H1 (cell line): ENCODE data around the gene ASS1.

Source experiments
- ATF2 ChIP-seq: IDR thresholded peaks from 2 replicates; pipeline ENCODE4 v1.6.1; 2012; ENCODE audit warnings: low read length, inconsistent platforms
- BRCA1 ChIP-seq: IDR thresholded peaks from 2 replicates; pipeline ENCODE4 v1.6.1; 2012; ENCODE audit warnings: low read depth, low read length, improper control_type of control experiment
- CHD2 ChIP-seq: IDR thresholded peaks from 2 replicates; pipeline ENCODE4 v1.6.1; 2012; ENCODE audit warnings: low read length, improper control_type of control experiment
- CHD7 ChIP-seq: fragments of 300-600 bp; sonication (generic); IDR thresholded peaks from 2 replicates; pipeline ENCODE4 v1.7.1; 2012; ENCODE audit warnings: low read length, moderate library complexity, mild to moderate bottlenecking, inconsistent platforms; ENCODE audit not compliant: insufficient replicate concordance
- CREB1 ChIP-seq: IDR thresholded peaks from 2 replicates; pipeline ENCODE4 v1.6.1; 2012; ENCODE audit warnings: inconsistent platforms
- CTCF ChIP-seq, 3 experiments: IDR thresholded peaks; 1 replicate in 2 of 3; 2 replicates in 1 of 3; pipeline versions ENCODE4 v1.5.1 to v1.6.1; 2011; ENCODE audit warnings: low read length in 3 of 3, mild to moderate bottlenecking in 3 of 3, inconsistent platforms in 2 of 3, low read depth in 1 of 3, moderate library complexity in 1 of 3; ENCODE audit not compliant: insufficient read depth in 1 of 3; ENCODE audit errors: control extremely low read depth in 1 of 3
- EZH2 ChIP-seq: fragments of 200-600 bp; sonication (generic); IDR thresholded peaks from 2 replicates; pipeline ENCODE4 v1.7.1; 2012; ENCODE audit warnings: low read depth, mild to moderate bottlenecking, moderate library complexity, low read length, inconsistent platforms; ENCODE audit not compliant: severe bottlenecking
- GABPA ChIP-seq: IDR thresholded peaks from 2 replicates; pipeline ENCODE4 v1.6.1; 2011; ENCODE audit warnings: mild to moderate bottlenecking, low read length, moderate library complexity, borderline replicate concordance; ENCODE audit not compliant: insufficient read depth
- JUN ChIP-seq: IDR thresholded peaks from 2 replicates; pipeline ENCODE4 v1.6.1; 2011; ENCODE audit warnings: low read depth, mild to moderate bottlenecking, improper control_type of control experiment, low read length
- MAFK ChIP-seq: IDR thresholded peaks from 2 replicates; pipeline ENCODE4 v1.6.1; 2012; ENCODE audit warnings: low read depth, mild to moderate bottlenecking, improper control_type of control experiment, low read length
- POLR2A ChIP-seq, 2 experiments: IDR thresholded peaks; 1 replicate in 1 of 2; 2 replicates in 1 of 2; pipeline ENCODE4 v1.6.1; 2011; ENCODE audit warnings: low read depth in 2 of 2, low read length in 2 of 2, mild to moderate bottlenecking in 2 of 2; ENCODE audit errors: control extremely low read depth in 1 of 2
- POLR2AphosphoS5 ChIP-seq: IDR thresholded peaks from 2 replicates; pipeline ENCODE4 v1.6.1; 2011; ENCODE audit warnings: low read depth, low read length
- RAD21 ChIP-seq, 2 experiments: IDR thresholded peaks in 1 of 2; conservative IDR thresholded peaks in 1 of 2; 2 replicates each; pipeline ENCODE4 v1.6.1; 2011; ENCODE audit warnings: low read depth in 2 of 2, low read length in 2 of 2, improper control_type of control experiment in 1 of 2, inconsistent platforms in 1 of 2, mild to moderate bottlenecking in 1 of 2, moderate library complexity in 1 of 2
- SIN3A ChIP-seq, 2 experiments: IDR thresholded peaks in 1 of 2; conservative IDR thresholded peaks in 1 of 2; 2 replicates each; pipeline ENCODE4 v1.6.1; 2011 to 2012; ENCODE audit warnings: low read length in 2 of 2, improper control_type of control experiment in 1 of 2, low read depth in 1 of 2, mild to moderate bottlenecking in 1 of 2

GRCh38 chr9:130483371-130483971 lies 38.7 kb downstream of the ASS1 start:
- TF ChIP-seq EZH2: no peak
- no peak for TF ChIP-seq CTCF (IDR thresholded peaks at IDR 0.05; ENCODE audit: control extremely low read depth in 1 of 3, insufficient read depth in 1 of 3, low read depth in 1 of 3, low read length in 3 of 3)
- TF ChIP-seq GABPA: no peak
- TF ChIP-seq CREB1: no peak
- TF ChIP-seq MAFK: no peak
- TF ChIP-seq POLR2AphosphoS5: no peak
- TF ChIP-seq POLR2A (IDR thresholded peaks at IDR 0.05; ENCODE audit: control extremely low read depth in 1 of 2, low read depth in 2 of 2, low read length in 2 of 2): no peak
- no peak for TF ChIP-seq CHD2
- no peak for TF ChIP-seq SIN3A (conservative IDR thresholded peaks at IDR 0.05 in 1 of 2, IDR thresholded peaks at IDR 0.05 in 1 of 2; ENCODE audit: low read depth in 1 of 2, low read length in 2 of 2)
- no peak for TF ChIP-seq RAD21 (IDR thresholded peaks at IDR 0.05 in 1 of 2, conservative IDR thresholded peaks at IDR 0.05 in 1 of 2; ENCODE audit: low read depth in 2 of 2, low read length in 2 of 2)
- TF ChIP-seq ATF2: no peak
- no peak for TF ChIP-seq CHD7
- no peak for TF ChIP-seq BRCA1
- no peak for TF ChIP-seq JUN
